Gastroesophageal sphincter (tissue), 3 donors: ENCODE data around the gene CPLX4.

Experiments used
- POLR2AphosphoS5 ChIP-seq: sonication (generic); formaldehyde crosslinking; IDR thresholded peaks from one replicate; pipeline ENCODE4 v1.6.1; 2017; ENCODE audit warnings: antibody characterized with exemption
- TF ChIP-seq, protein P1 (sequence below), 4 experiments: fragments of 200-600 bp in 2 of 4; fragments of 450-650 bp in 2 of 4; sonication (generic) in 1 of 4; IDR thresholded peaks; one replicate each; pipeline ENCODE4 v1.5.1; 2017 to 2019; ENCODE audit warnings: antibody characterized with exemption in 4 of 4, mild to moderate bottlenecking in 2 of 4, moderate library complexity in 2 of 4

- TF ChIP-seq, protein P1, sequence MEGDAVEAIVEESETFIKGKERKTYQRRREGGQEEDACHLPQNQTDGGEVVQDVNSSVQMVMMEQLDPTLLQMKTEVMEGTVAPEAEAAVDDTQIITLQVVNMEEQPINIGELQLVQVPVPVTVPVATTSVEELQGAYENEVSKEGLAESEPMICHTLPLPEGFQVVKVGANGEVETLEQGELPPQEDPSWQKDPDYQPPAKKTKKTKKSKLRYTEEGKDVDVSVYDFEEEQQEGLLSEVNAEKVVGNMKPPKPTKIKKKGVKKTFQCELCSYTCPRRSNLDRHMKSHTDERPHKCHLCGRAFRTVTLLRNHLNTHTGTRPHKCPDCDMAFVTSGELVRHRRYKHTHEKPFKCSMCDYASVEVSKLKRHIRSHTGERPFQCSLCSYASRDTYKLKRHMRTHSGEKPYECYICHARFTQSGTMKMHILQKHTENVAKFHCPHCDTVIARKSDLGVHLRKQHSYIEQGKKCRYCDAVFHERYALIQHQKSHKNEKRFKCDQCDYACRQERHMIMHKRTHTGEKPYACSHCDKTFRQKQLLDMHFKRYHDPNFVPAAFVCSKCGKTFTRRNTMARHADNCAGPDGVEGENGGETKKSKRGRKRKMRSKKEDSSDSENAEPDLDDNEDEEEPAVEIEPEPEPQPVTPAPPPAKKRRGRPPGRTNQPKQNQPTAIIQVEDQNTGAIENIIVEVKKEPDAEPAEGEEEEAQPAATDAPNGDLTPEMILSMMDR (IDR thresholded peaks at IDR 0.05): no peak
- no peak for TF ChIP-seq POLR2AphosphoS5
These were observed 39.9 kb upstream of the CPLX4 start for GRCh38 chr18:59358414-59358711.
